SK-N-MC (cell line): ENCODE measurements around the gene PREX1.
"Not testable (repeated sequence)": the region's sequence is repeated elsewhere in the genome, so short reads cannot be mapped to it uniquely, and the experiment has no call there.

Source experiments
- DNase-seq: peaks from one replicate; pipeline ENCODE4 v3.0.0-alpha.2; 2011; ENCODE audit warnings: low read depth, low spot score
- H3K27ac ChIP-seq: fragments of 200-600 bp; sonication (generic); 2 replicates; pipeline ENCODE4 v1.5.1; 2016; ENCODE audit warnings: mixed run types
- H3K36me3 ChIP-seq: fragments of 200-600 bp; sonication (generic); 2 replicates; pipeline ENCODE4 v1.6.1; 2017; ENCODE audit warnings: antibody characterized with exemption, low read length, mixed read lengths; ENCODE audit not compliant: insufficient read depth
- H3K4me3 ChIP-seq: fragments of 200-600 bp; sonication (generic); 2 replicates; pipeline ENCODE4 v1.5.1; 2016
- H3K9ac ChIP-seq: fragments of 200-600 bp; sonication (generic); 2 replicates; pipeline ENCODE4 v1.8.0; 2017; ENCODE audit warnings: mixed run types, mixed read lengths; ENCODE audit not compliant: insufficient read length
- H3K9me3 ChIP-seq: fragments of 200-600 bp; sonication (generic); 2 replicates; pipeline ENCODE4 v1.6.1; 2017; ENCODE audit warnings: low read depth, mild to moderate bottlenecking, antibody characterized with exemption, low read length, moderate library complexity, mixed read lengths
- EZH2 ChIP-seq: fragments of 200-600 bp; sonication (generic); IDR thresholded peaks from one replicate; pipeline ENCODE4 v1.6.1; 2017; ENCODE audit warnings: antibody characterized with exemption
- FOXP2 ChIP-seq: optimal IDR thresholded peaks from 2 replicates; pipeline ENCODE3; 2011; ENCODE audit warnings: mild to moderate bottlenecking, moderate library complexity; ENCODE audit not compliant: insufficient read depth; ENCODE audit errors: extremely low read length, control extremely low read depth
- POLR2AphosphoS5 ChIP-seq: IDR thresholded peaks from 2 replicates; pipeline ENCODE4 v1.6.1; 2012; ENCODE audit warnings: mild to moderate bottlenecking, low read depth, low read length, borderline replicate concordance

Gene PREX1

DNA sequence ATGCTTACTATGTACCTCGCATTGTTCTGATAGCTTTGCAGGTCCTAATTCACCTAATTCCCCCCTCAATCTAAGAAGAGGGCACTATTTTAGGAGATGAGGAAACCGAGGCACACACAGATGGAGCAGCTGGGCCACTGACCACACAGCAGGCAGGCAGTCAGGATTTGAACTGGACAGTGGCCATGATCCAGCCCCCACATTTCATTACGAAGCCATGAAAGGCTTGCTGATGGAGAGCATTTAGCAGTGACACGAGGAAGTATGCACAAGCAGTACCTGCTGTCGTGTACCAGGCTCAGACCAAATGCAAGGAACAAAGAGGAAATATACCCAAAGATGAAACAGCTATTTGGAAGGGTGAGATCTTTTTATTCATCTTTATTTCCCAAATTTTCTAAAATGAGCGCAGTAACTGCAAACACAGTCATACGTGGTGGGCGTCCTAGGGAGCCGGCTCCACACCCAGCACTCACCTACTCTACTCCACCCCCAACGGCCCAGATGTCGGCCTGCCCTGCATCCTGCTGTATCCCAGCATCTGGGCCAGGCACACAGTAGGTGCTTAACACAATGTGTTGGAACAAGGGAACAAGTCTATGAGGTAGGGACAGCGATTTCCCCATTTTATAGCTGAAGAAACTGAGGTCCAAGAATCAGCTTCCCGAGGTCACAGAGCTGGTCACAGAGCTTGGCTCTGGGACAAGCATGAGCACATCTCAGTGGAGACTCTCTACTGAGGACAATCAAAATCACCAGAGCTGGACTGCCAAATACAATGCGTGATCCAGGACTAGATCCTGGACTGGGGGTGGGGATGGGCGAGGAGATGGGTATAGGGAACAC is 15.0 kb downstream of the PREX1 start:
- Histone ChIP-seq H3K36me3 (peaks cover 42% of the 10 kb centered on the region), H3K27ac (no peak overlapping the region), H3K9ac (no peak overlapping the region), H3K9me3 (peaks cover 4% of the 10 kb centered on the region; the same call in 1 of the 2 replicates), H3K4me3 (no peak overlapping the region)
- DNase-seq: no peak
- TF ChIP-seq FOXP2 (no peak), EZH2 (no peak), POLR2AphosphoS5 (no peak)

- not testable (repeated sequence) for DNase-seq, H3K4me3 ChIP-seq, H3K27ac ChIP-seq, H3K9me3 ChIP-seq, H3K9ac ChIP-seq
- peaks cover 43% of the 10 kb centered on the region for H3K36me3 ChIP-seq
These were observed 15.7 kb downstream of the PREX1 start for GRCh38 chr20:48812114-48812513.

- H3K27ac ChIP-seq: no peak overlapping the region
- TF ChIP-seq FOXP2 (no peak), POLR2AphosphoS5 (no peak)
- H3K9ac ChIP-seq: no peak overlapping the region
- no peak overlapping the region for H3K4me3 ChIP-seq
- no peak for DNase-seq
- peaks cover 8% of the 10 kb centered on the region; the same call in 1 of the 2 replicates for H3K9me3 ChIP-seq
- H3K36me3 ChIP-seq: peaks cover 38% of the 10 kb centered on the region
These were observed 18.1 kb downstream of the PREX1 start for GRCh38 chr20:48809673-48810072.

- Histone ChIP-seq H3K36me3 (peaks cover 38% of the 10 kb centered on the region), H3K9ac (no peak overlapping the region), H3K9me3 (peaks cover 8% of the 10 kb centered on the region; the same call in 1 of the 2 replicates), H3K27ac (no peak overlapping the region), H3K4me3 (no peak overlapping the region)
- TF ChIP-seq FOXP2: no peak
- no peak for TF ChIP-seq EZH2
- TF ChIP-seq POLR2AphosphoS5: no peak
- no peak for DNase-seq
These were observed 19.3 kb downstream of the PREX1 start for GRCh38 chr20:48808382-48809034.

GRCh38 chr20:48807586-48808381 is 20.0 kb downstream of the PREX1 start:
- Histone ChIP-seq H3K36me3 (peaks cover 38% of the 10 kb centered on the region), H3K9ac (no peak overlapping the region), H3K4me3 (no peak overlapping the region), H3K9me3 (peaks cover 8% of the 10 kb centered on the region; the same call in 1 of the 2 replicates), H3K27ac (no peak overlapping the region)
- no peak for DNase-seq
- TF ChIP-seq EZH2 (no peak), POLR2AphosphoS5 (no peak), FOXP2 (no peak)

DNA sequence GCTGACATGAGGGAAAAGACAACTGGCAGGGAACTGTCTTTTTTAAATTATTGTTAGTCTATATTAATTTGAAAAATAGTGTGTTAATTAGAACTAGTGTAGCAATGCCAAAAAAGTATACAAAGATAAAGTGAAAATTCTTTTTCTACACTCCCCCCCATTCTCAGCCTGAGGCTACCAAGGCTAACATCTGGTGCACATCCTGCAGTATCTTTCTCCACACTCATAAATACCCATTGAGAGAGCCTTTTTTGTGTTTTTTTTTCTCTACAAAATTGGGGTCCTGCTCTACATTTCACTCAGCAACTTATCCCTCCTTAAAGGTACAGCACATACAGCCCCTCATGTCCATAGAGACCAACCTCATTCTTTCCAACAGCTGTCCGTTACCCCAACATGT is 20.7 kb downstream of the PREX1 start:
- DNase-seq: no peak
- H3K4me3 ChIP-seq: no peak overlapping the region
- TF ChIP-seq POLR2AphosphoS5 (no peak), EZH2 (no peak), FOXP2 (no peak)
- peaks cover 8% of the 10 kb centered on the region; the same call in 1 of the 2 replicates for H3K9me3 ChIP-seq
- H3K27ac ChIP-seq: no peak overlapping the region
- H3K36me3 ChIP-seq: peaks cover 38% of the 10 kb centered on the region
- no peak overlapping the region for H3K9ac ChIP-seq

GRCh38 chr20:48805716-48806115 is 22.1 kb downstream of the PREX1 start:
- peaks cover 34% of the 10 kb centered on the region for H3K36me3 ChIP-seq
- H3K9ac ChIP-seq: no peak overlapping the region
- TF ChIP-seq EZH2: no peak
- TF ChIP-seq FOXP2: no peak
- TF ChIP-seq POLR2AphosphoS5: no peak
- H3K27ac ChIP-seq: no peak overlapping the region
- DNase-seq: no peak
- H3K9me3 ChIP-seq: peaks cover 8% of the 10 kb centered on the region; the same call in 1 of the 2 replicates
- H3K4me3 ChIP-seq: no peak overlapping the region

- Histone ChIP-seq H3K9ac (no peak overlapping the region), H3K36me3 (peaks cover 34% of the 10 kb centered on the region), H3K27ac (no peak overlapping the region), H3K4me3 (no peak overlapping the region), H3K9me3 (peaks cover 8% of the 10 kb centered on the region; the same call in 1 of the 2 replicates)
- no peak for DNase-seq
- TF ChIP-seq POLR2AphosphoS5 (no peak), FOXP2 (no peak)
These were observed 22.5 kb downstream of the PREX1 start for GRCh38 chr20:48805286-48805685.
